A549 (cell line): ENCODE data around the gene IZUMO2.

ENCODE experiments used
- CBX2 ChIP-seq: fragments of 200-600 bp; sonication (generic); IDR thresholded peaks from 2 replicates; pipeline ENCODE4 v1.6.1; 2016; ENCODE audit warnings: low read depth, mild to moderate bottlenecking, borderline replicate concordance
- CTCF ChIP-seq: fragments of >200 bp; sonication (Bioruptor Twin); formaldehyde crosslinking; IDR thresholded peaks from 3 replicates; pipeline ENCODE4 v1.5.1; 2016
- GATA3 ChIP-seq: IDR thresholded peaks from 2 replicates; pipeline ENCODE4 v1.6.1; 2012; ENCODE audit warnings: borderline replicate concordance
- RAD21 ChIP-seq, 2 experiments: fragments of >200 bp in 1 of 2; sonication (Bioruptor Twin) in 1 of 2; formaldehyde crosslinking in 1 of 2; IDR thresholded peaks in 1 of 2; conservative IDR thresholded peaks in 1 of 2; 2 replicates in 1 of 2; 3 replicates in 1 of 2; pipeline ENCODE4 v1.6.1; 2012 to 2018; ENCODE audit warnings: inconsistent platforms in 1 of 2
- RFX5 ChIP-seq: fragments of 450-650 bp; IDR thresholded peaks from 2 replicates; pipeline ENCODE4 v1.7.1; 2014; ENCODE audit warnings: antibody characterized with exemption, mild to moderate bottlenecking, moderate library complexity

- no peak for TF ChIP-seq RAD21 (conservative IDR thresholded peaks at IDR 0.05 in 1 of 2, IDR thresholded peaks at IDR 0.05 in 1 of 2)
- TF ChIP-seq CTCF = peak; percentile 15; the same call in 1 of the 3 replicates
- no peak for TF ChIP-seq RFX5
- no peak for TF ChIP-seq CBX2
- TF ChIP-seq GATA3 = no peak
These were observed 7.5 kb downstream of the IZUMO2 start for GRCh38 chr19:50155520-50156109.
